ENCODE results near the gene RAD21L1.

DNA sequence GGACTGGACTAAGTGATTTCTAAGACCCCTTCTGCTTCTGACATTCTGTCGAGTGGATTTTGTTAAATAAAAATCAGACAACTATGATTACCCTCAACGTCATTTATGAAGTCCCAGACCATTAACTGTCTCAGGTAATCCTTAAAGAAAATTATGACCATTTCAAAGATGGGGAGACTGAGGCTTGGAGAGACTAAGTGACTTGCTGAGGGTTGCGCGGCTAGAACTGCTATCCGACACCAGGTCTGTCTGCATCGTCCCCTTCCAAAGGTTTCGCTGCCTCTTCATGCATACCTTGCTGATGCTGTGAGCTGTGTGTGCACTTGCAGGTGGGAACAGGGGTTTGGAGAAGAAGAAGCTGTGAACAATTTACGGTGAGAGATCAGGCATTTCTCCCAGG lies 43.4 kb downstream of the RAD21L1 start:
- TF ChIP-seq, protein P1, sequence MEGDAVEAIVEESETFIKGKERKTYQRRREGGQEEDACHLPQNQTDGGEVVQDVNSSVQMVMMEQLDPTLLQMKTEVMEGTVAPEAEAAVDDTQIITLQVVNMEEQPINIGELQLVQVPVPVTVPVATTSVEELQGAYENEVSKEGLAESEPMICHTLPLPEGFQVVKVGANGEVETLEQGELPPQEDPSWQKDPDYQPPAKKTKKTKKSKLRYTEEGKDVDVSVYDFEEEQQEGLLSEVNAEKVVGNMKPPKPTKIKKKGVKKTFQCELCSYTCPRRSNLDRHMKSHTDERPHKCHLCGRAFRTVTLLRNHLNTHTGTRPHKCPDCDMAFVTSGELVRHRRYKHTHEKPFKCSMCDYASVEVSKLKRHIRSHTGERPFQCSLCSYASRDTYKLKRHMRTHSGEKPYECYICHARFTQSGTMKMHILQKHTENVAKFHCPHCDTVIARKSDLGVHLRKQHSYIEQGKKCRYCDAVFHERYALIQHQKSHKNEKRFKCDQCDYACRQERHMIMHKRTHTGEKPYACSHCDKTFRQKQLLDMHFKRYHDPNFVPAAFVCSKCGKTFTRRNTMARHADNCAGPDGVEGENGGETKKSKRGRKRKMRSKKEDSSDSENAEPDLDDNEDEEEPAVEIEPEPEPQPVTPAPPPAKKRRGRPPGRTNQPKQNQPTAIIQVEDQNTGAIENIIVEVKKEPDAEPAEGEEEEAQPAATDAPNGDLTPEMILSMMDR (IDR thresholded peaks at IDR 0.05 in 8 of 11, conservative IDR thresholded peaks at IDR 0.05 in 3 of 11), result no peak
- TF ChIP-seq POLR2A (IDR thresholded peaks at IDR 0.05), result no peak

All from spleen (tissue), 7 donors.